Stimulated activated CD8-positive, alpha-beta memory T cell treated with anti-CD3 and anti-CD28 coated beads, Interleukin-15, amount 100 ng/mL, for 24 hours (primary cell): ENCODE measurements around the gene CX3CR1.
A peak's percentile ranks its signal among the peaks of the same experiment; 100 is the strongest.

ENCODE experiments used
- DNase-seq: peaks from one replicate; pipeline ENCODE4 v3.0.0-alpha.2; 2020; ENCODE audit warnings: low read depth

Gene CX3CR1

GRCh38 chr3:39292961-39293360, 13.1 kb upstream of the CX3CR1 start:
- DNase-seq = no peak

- DNase-seq = peak; percentile 48
Measured at GRCh38 chr3:39291903-39292329, 12.1 kb upstream of the CX3CR1 start.

- no peak for DNase-seq
Measured at GRCh38 chr3:39290255-39290654, 10.4 kb upstream of the CX3CR1 start.

GRCh38 chr3:39289107-39289506, 9.3 kb upstream of the CX3CR1 start:
- no peak for DNase-seq

- DNase-seq = peak; percentile 52
Measured at GRCh38 chr3:39288300-39288808, 8.5 kb upstream of the CX3CR1 start.

GRCh38 chr3:39287216-39288164, 7.7 kb upstream of the CX3CR1 start:
- DNase-seq = no peak

- DNase-seq = no peak
Measured at GRCh38 chr3:39286771-39287170, 6.9 kb upstream of the CX3CR1 start.

GRCh38 chr3:39285332-39285731, 5.5 kb upstream of the CX3CR1 start:
- no peak for DNase-seq

GRCh38 chr3:39284457-39284881, 4.6 kb upstream of the CX3CR1 start:
- DNase-seq = no peak

GRCh38 chr3:39282057-39282456, 2.2 kb upstream of the CX3CR1 start:
- DNase-seq = no peak

- no peak for DNase-seq
Measured at GRCh38 chr3:39281533-39281932, 1.7 kb upstream of the CX3CR1 start.

GRCh38 chr3:39280571-39280970, 735 bp upstream of the CX3CR1 start:
- no peak for DNase-seq

GRCh38 chr3:39278616-39278935, 1.3 kb downstream of the CX3CR1 start:
- DNase-seq = no peak

- no peak for DNase-seq
Measured at GRCh38 chr3:39277893-39278615, 1.8 kb downstream of the CX3CR1 start.

- no peak for DNase-seq
Measured at GRCh38 chr3:39276746-39277145, 3.1 kb downstream of the CX3CR1 start.

- no peak for DNase-seq
Measured at GRCh38 chr3:39275963-39276593, 3.8 kb downstream of the CX3CR1 start.

GRCh38 chr3:39275052-39275451, 4.8 kb downstream of the CX3CR1 start:
- no peak for DNase-seq

- DNase-seq = no peak
Measured at GRCh38 chr3:39273119-39273518, 6.7 kb downstream of the CX3CR1 start.

- no peak for DNase-seq
Measured at GRCh38 chr3:39272191-39272590, 7.6 kb downstream of the CX3CR1 start.

GRCh38 chr3:39271363-39271914, 8.4 kb downstream of the CX3CR1 start:
- no peak for DNase-seq

- no peak for DNase-seq
Measured at GRCh38 chr3:39269528-39269927, 10.3 kb downstream of the CX3CR1 start.

GRCh38 chr3:39268549-39268900, 11.3 kb downstream of the CX3CR1 start:
- no peak for DNase-seq
